ENCODE results near the gene SLC35E2B.
"Not testable (repeated sequence)": the region's sequence is repeated elsewhere in the genome, so short reads cannot be mapped to it uniquely, and the experiment has no call there.

- TF ChIP-seq POLR2A (IDR thresholded peaks at IDR 0.05; ENCODE audit: control extremely low read depth in 1 of 2, low read depth in 2 of 2, low read length in 2 of 2); POLR2AphosphoS5 (IDR thresholded peaks at IDR 0.05; ENCODE audit: low read depth, low read length); EP300 (IDR thresholded peaks at IDR 0.05; ENCODE audit: borderline replicate concordance in 1 of 2, low read depth in 2 of 2, low read length in 2 of 2); KDM1A (IDR thresholded peaks at IDR 0.05; ENCODE audit: borderline replicate concordance, low read length); RNF2 (IDR thresholded peaks at IDR 0.05; ENCODE audit: borderline replicate concordance, low read depth, low read length, missing control alignments, poor library complexity, severe bottlenecking); SIN3A (conservative IDR thresholded peaks at IDR 0.05 in 1 of 2, IDR thresholded peaks at IDR 0.05 in 1 of 2; ENCODE audit: low read depth in 1 of 2, low read length in 2 of 2); GTF2F1 (IDR thresholded peaks at IDR 0.05; ENCODE audit: borderline replicate concordance, low read depth, low read length); ZNF274 (IDR thresholded peaks at IDR 0.05; ENCODE audit: borderline replicate concordance, extremely low read depth, low read length); JUN (IDR thresholded peaks at IDR 0.05; ENCODE audit: low read depth, low read length); SRF (IDR thresholded peaks at IDR 0.05; ENCODE audit: low read depth, low read length): not testable (repeated sequence)
- TF ChIP-seq, protein P1, sequence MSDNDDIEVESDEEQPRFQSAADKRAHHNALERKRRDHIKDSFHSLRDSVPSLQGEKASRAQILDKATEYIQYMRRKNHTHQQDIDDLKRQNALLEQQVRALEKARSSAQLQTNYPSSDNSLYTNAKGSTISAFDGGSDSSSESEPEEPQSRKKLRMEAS (IDR thresholded peaks at IDR 0.05), result not testable (repeated sequence)
- TF ChIP-seq, protein P2, sequence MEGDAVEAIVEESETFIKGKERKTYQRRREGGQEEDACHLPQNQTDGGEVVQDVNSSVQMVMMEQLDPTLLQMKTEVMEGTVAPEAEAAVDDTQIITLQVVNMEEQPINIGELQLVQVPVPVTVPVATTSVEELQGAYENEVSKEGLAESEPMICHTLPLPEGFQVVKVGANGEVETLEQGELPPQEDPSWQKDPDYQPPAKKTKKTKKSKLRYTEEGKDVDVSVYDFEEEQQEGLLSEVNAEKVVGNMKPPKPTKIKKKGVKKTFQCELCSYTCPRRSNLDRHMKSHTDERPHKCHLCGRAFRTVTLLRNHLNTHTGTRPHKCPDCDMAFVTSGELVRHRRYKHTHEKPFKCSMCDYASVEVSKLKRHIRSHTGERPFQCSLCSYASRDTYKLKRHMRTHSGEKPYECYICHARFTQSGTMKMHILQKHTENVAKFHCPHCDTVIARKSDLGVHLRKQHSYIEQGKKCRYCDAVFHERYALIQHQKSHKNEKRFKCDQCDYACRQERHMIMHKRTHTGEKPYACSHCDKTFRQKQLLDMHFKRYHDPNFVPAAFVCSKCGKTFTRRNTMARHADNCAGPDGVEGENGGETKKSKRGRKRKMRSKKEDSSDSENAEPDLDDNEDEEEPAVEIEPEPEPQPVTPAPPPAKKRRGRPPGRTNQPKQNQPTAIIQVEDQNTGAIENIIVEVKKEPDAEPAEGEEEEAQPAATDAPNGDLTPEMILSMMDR (IDR thresholded peaks at IDR 0.05; ENCODE audit: control extremely low read depth in 1 of 3, insufficient read depth in 1 of 3, low read depth in 1 of 3, low read length in 3 of 3), result not testable (repeated sequence)
- TF ChIP-seq, protein P3, sequence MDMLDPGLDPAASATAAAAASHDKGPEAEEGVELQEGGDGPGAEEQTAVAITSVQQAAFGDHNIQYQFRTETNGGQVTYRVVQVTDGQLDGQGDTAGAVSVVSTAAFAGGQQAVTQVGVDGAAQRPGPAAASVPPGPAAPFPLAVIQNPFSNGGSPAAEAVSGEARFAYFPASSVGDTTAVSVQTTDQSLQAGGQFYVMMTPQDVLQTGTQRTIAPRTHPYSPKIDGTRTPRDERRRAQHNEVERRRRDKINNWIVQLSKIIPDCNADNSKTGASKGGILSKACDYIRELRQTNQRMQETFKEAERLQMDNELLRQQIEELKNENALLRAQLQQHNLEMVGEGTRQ (IDR thresholded peaks at IDR 0.05; ENCODE audit: low read length), result not testable (repeated sequence)
- TF ChIP-seq, protein P4, sequence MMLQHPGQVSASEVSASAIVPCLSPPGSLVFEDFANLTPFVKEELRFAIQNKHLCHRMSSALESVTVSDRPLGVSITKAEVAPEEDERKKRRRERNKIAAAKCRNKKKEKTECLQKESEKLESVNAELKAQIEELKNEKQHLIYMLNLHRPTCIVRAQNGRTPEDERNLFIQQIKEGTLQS (IDR thresholded peaks at IDR 0.05; ENCODE audit: insufficient read depth, low read depth, low read length), result not testable (repeated sequence)
Measured at GRCh38 chr1:1639368-1639767, 53.2 kb downstream of the SLC35E2B start.

All from H1 (cell line).